Measurements from ENCODE around the gene AGAP3.

AGAP3 gene

DNA sequence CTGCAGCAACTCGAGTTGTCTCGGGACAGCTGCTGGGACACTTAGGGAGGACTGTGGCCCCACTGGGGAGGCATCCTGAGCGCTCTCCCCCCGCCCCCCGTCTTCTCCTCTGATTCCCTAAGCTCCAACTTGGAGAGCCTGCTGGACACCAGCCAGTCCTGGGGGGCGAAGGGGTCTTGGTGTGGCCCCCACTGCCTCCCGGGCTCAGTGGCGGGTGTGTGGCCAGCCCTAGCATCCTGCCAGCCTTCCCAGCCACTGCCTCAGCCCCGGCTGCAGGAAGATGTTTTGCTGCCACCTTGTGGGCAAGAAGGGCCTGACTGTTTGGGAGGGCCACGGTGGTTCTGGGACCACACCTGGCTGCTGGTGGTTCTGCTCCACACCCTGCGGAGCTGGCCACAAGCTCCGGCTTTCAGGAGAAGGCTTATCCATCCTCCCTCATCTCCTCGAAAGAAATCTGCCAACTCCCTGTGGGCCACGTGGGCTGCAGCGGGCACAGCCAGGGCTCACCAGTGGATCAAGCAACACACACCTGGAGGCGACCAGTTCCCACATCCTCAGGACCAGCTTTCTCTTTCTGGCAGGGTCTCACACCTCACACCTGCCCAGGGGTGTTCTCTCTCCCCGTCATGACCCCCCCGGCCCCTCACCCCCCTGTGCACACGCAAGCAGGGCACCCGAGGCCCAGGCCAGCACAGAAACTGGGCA is 24.8 kb downstream of the AGAP3 start:
- DNase-seq, result peak; percentile 76 to 79

DNA sequence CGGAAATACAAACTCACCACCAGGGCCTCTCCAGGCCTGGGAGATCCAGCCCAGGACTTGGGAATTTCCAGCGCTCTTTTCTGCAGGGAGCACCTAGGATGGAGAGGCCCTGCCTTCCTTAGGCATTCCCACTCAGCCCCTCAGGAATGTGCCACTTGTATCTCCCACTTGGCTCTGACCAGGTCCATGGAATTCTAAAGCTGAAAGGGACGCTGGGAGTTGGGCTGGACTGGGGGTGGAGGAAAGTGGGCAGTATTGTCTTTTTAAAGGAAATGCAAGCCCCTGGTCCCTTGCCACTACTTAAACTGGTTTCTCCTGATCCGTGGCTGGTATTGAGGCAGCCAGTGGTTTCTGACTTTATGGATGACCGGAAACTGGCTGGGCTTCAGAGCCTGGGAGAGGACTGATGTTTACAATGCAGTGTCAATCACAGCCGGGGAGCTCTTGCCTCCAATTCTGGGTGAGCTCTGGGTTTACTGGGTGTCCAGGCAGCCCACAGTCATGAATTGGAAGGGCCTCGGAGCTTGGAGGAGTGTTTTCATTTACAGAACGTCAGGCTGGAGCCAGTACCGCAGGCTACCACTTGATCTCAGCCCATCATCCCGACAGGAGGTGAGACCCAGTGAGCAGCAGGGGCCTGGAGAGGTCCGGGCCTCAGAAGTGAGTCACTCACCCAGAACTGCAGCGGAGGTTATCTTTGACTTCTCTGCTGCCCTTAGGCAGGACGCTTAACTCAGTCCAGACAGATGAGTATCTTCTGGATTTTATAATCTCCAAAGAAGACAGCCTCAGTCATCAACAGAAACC is 27.3 kb downstream of the AGAP3 start:
- no peak for DNase-seq

GRCh38 chr7:151114151-151115090 is 28.1 kb downstream of the AGAP3 start:
- DNase-seq, result no peak

- peak in 1 of 2 donors; percentile 23 for DNase-seq
Observed at GRCh38 chr7:151115121-151115835, 29.0 kb downstream of the AGAP3 start.

DNA sequence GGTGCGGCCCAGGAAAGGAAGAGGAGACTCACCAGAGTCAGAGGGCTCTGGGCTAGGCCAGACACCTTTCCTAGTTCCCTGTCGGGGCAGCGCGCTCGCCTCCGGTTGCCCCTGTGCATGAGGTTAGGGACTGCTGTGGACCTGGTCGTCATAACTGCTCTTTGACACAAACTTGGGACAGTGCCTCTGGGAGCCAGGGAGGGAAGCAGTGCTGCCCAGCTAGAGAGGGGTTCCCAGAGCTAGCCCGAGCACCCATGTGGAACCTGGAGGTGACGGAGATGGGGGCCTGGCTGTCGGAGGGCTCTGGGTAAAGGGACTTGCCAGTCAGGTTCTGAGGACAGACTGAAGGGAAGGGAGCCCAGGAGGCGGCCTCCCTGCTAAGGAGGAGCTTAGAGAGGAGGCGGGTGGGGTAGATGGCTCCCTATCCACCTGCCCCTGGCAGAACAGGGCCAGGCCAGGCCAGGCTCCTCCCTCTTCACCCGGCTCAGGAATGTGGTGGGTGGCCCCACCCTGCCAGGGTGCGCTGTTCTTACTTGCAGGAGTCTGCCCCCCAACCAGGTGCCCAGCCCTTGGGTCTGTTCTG is 29.7 kb downstream of the AGAP3 start:
- no peak for DNase-seq

GRCh38 chr7:151116603-151117440 is 30.5 kb downstream of the AGAP3 start:
- no peak for DNase-seq

GRCh38 chr7:151117565-151117964 is 31.3 kb downstream of the AGAP3 start:
- DNase-seq, result peak; percentile 40 to 54

DNA sequence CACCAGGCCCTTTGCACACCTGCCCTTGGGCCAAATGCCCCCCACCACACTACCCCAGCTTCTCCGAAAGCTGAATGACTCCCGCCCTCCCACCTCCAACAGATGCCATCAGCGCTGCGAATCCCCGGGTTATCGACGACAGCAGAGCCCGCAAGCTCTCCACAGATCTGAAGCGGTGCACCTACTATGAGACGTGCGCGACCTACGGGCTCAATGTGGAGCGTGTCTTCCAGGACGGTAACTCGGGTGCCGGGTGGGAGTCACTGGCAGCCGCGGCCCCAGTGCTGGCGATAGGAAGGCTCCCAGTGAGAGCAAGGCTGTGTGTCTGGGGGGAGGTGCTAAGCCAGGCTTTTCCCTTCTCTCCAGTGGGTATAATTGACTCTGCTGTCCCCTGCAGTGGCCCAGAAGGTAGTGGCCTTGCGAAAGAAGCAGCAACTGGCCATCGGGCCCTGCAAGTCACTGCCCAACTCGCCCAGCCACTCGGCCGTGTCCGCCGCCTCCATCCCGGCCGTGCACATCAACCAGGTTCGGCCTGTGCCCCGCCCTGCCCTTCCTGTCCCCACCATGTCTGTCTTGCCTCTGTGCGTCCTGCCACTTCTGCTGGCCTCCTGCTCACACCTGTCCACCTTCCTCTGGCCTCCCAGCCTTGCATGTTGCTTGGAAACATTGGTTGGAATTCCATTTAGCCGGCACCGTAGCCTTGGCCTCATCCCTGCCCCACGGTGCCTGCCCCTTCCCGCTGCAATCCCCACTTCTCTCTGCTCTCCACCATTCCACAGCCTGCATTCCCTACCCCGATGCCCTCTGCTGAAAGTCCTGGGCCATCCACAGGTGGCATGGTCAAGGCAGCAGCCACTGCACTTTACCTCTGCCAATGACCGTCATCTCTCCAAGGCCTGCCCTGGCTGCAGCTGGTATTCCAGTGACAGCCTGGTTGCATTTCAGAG is 32.1 kb downstream of the AGAP3 start:
- no peak for DNase-seq

- DNase-seq, result no peak
Observed at GRCh38 chr7:151119055-151119415, 32.8 kb downstream of the AGAP3 start.

GRCh38 chr7:151119902-151120301 is 33.6 kb downstream of the AGAP3 start:
- DNase-seq, result no peak

- no peak for DNase-seq
Observed at GRCh38 chr7:151120896-151121295, 34.6 kb downstream of the AGAP3 start.

GRCh38 chr7:151121380-151122170 is 35.3 kb downstream of the AGAP3 start:
- DNase-seq, result no peak

GRCh38 chr7:151122276-151122675 is 36.0 kb downstream of the AGAP3 start:
- no peak for DNase-seq

DNA sequence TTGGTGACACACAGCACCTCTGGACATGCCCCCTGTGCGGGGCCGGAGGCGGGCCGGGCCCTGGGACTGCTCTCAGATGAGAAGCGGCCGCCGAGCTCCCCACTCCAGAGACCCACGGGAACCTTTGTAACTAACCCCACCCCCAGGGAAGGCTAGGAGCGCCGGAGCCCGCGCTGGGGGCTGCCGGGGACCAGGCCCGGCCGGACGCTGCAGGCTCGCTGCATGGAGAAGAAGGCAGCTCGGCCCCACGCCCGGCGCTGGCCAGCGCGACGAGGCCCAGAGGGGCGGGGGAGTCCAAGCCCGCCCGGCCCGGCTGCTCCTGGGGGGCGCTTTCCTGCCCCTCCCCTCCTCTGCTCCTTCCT is 36.5 kb downstream of the AGAP3 start:
- DNase-seq, result no peak

DNA sequence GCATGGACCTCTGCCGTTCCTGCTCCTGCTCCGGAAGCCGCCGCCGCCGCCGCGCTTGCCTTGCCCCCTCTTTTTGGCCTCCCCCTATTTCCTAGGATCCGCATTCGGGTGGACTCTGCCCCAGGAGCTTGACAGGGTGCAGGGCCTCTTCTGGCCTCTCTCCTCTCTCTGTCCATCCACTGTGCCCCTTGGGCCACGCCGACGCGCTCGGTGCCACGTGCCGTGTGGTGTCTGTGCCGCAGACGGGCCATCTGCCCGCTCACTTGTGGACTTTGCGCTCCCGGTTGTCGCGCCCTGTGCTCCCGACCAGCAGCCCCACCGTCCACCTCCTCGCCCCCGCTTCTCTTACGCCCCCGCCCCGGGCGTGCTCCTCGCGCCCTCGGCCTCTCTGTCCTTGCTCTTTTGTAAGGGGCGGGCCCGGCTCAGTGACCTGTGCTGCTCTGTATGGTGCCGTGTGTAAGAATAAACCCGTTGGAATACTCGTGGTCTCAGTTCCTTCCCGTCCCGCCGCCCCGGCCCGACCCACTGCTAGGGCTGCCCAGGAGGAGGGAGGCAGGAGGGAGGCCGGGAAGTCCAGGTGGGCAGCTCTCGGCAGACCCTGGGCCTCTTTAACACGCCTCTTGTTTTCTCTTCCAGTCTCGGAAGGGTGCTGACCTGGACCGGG is 37.0 kb downstream of the AGAP3 start:
- no peak for DNase-seq

- peak; percentile 80 to 84 for DNase-seq
Observed at GRCh38 chr7:151123822-151124464, 37.7 kb downstream of the AGAP3 start.

DNA sequence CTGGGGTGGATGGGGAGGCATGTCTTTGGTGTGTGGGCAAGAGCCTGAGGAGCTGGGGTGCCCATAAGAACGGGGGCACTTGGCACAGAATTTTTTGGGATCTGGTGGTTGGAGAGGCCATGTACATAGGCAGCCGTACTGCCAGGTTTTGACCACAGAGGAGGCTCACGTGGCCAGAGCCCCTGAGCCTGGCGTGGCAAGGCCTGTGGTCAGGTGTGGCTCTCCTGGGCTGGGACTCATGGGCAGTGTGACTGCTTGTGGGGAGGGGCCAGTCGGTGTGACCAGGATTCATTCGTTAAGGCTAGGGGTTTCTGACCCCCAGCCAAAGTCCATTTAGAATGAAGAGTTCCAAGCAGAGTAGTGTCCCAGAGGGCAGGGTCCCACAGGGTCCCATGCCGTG is 38.2 kb downstream of the AGAP3 start:
- DNase-seq, result no peak

DNA sequence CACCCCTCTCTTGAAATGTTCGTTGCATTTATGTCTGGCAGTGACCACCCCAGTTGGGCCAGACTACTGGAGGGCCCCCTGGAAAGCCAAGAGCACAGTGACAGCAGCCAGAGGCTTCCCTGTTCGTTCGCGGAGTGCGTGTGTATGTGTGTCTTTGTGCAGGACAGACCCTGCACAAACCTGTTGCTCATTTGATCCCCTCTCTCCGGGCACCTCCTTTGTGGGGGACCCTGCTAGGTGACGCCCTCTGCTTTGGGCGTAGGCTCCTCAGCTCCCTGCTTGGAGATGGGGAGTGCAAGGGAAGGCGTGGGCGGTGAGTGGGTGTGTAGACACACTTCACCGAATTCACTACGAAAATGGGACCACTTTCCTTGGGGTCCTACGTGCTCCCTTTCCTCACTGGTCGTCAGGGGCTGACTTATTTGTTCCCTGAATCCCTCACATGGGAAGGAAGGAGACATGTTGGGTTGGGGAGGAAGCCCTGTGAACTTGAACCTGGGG is 38.7 kb downstream of the AGAP3 start:
- DNase-seq, result no peak

Measured in CD4-positive, alpha-beta T cell treated with Interleukin-1 beta for 1 hour (primary cell).